22Rv1 (cell line): ENCODE measurements around the gene GATA2.

ENCODE experiments used
- H3K27ac ChIP-seq: fragments of 450-650 bp; 2 replicates; pipeline ENCODE4 v1.5.1; 2017
- CTCF ChIP-seq: fragments of 450-650 bp; IDR thresholded peaks from 2 replicates; pipeline ENCODE4 v1.5.1; 2017; ENCODE audit warnings: mild to moderate bottlenecking
- ZFX ChIP-seq: fragments of 450-650 bp; IDR thresholded peaks from 2 replicates; pipeline ENCODE4 v1.6.1; 2017; ENCODE audit warnings: antibody characterized with exemption, borderline replicate concordance

Gene GATA2

GRCh38 chr3:128523591-128523990 lies 30.6 kb upstream of the GATA2 start:
- no peak overlapping the region for H3K27ac ChIP-seq
- no peak for TF ChIP-seq ZFX
- TF ChIP-seq CTCF, result no peak

- H3K27ac ChIP-seq, result no peak overlapping the region
- TF ChIP-seq CTCF, result no peak
- TF ChIP-seq ZFX, result no peak
Observed at GRCh38 chr3:128521715-128522114, 28.7 kb upstream of the GATA2 start.

GRCh38 chr3:128518587-128519490 lies 25.8 kb upstream of the GATA2 start:
- TF ChIP-seq ZFX (no peak), CTCF (no peak)

GRCh38 chr3:128517648-128518047 lies 24.6 kb upstream of the GATA2 start:
- no peak overlapping the region for H3K27ac ChIP-seq
- no peak for TF ChIP-seq ZFX
- TF ChIP-seq CTCF, result no peak

More at GRCh38 chr3:128518587-128519490, 25.8 kb upstream of the GATA2 start:
- H3K27ac ChIP-seq, result no peak overlapping the region

GRCh38 chr3:128515967-128516366 lies 23.0 kb upstream of the GATA2 start:
- no peak for TF ChIP-seq ZFX
- no peak overlapping the region for H3K27ac ChIP-seq

- H3K27ac ChIP-seq, result no peak overlapping the region
- TF ChIP-seq ZFX, result no peak
- no peak for TF ChIP-seq CTCF
Observed at GRCh38 chr3:128508852-128509251, 15.9 kb upstream of the GATA2 start.

GRCh38 chr3:128506754-128507153 lies 13.8 kb upstream of the GATA2 start:
- no peak overlapping the region for H3K27ac ChIP-seq
- TF ChIP-seq CTCF (no peak), ZFX (no peak)
